OCI-LY1 (cell line): Measurements from ENCODE around the gene INPP5B.

Source experiments
- H2AFZ ChIP-seq: fragments of 200-600 bp; sonication (generic), shearing (Covaris generic); 2 replicates; pipeline ENCODE4 v1.6.0; 2014; ENCODE audit warnings: antibody characterized with exemption, mild to moderate bottlenecking, low read length
- H3F3A ChIP-seq: fragments of 200-600 bp; sonication (generic), shearing (Covaris generic); 2 replicates; pipeline ENCODE4 v1.6.0; 2014; ENCODE audit warnings: mild to moderate bottlenecking, antibody characterized with exemption, low read length, moderate library complexity; ENCODE audit not compliant: insufficient read depth
- H3K27ac ChIP-seq: fragments of 200-600 bp; sonication (generic); 2 replicates; pipeline ENCODE4 v1.5.1; 2014; ENCODE audit warnings: low read length, mixed run types, mild to moderate bottlenecking, low read depth; ENCODE audit not compliant: poor library complexity, severe bottlenecking
- H3K27me3 ChIP-seq: fragments of 200-600 bp; sonication (generic); 2 replicates; pipeline ENCODE4 v1.6.0; 2014; ENCODE audit warnings: antibody characterized with exemption, mild to moderate bottlenecking, low read length, moderate library complexity; ENCODE audit not compliant: insufficient read depth
- H3K36me3 ChIP-seq: fragments of 200-600 bp; sonication (generic); 2 replicates; pipeline ENCODE4 v1.6.1; 2014; ENCODE audit warnings: mild to moderate bottlenecking, antibody characterized with exemption, low read length, moderate library complexity, mixed read lengths; ENCODE audit not compliant: insufficient read depth
- H3K4me1 ChIP-seq: fragments of 200-600 bp; sonication (generic); 2 replicates; pipeline ENCODE4 v1.5.1; 2014; ENCODE audit warnings: mild to moderate bottlenecking, low read length, moderate library complexity; ENCODE audit not compliant: insufficient read depth, severe bottlenecking
- H3K4me2 ChIP-seq: fragments of 200-600 bp; sonication (generic), shearing (Covaris generic); 2 replicates; pipeline ENCODE4 v1.6.1; 2014; ENCODE audit warnings: low read length
- H3K4me3 ChIP-seq: fragments of 200-600 bp; sonication (generic); 2 replicates; pipeline ENCODE4 v1.5.1; 2014; ENCODE audit warnings: low read length, low read depth, mild to moderate bottlenecking, mixed read lengths; ENCODE audit not compliant: poor library complexity, severe bottlenecking
- H3K79me2 ChIP-seq: fragments of 200-600 bp; shearing (Covaris generic); 2 replicates; pipeline ENCODE4 v1.6.1; 2016; ENCODE audit warnings: mixed run types, low read length, mixed read lengths; ENCODE audit not compliant: insufficient read depth
- H3K9ac ChIP-seq: fragments of 200-600 bp; sonication (generic), shearing (Covaris generic); 2 replicates; pipeline ENCODE4 v1.6.1; 2014; ENCODE audit warnings: mild to moderate bottlenecking, low read length, mixed read lengths
- H3K9me2 ChIP-seq: fragments of 200-600 bp; sonication (generic), shearing (Covaris generic); 2 replicates; pipeline ENCODE4 v1.6.1; 2014; ENCODE audit warnings: low read depth, mild to moderate bottlenecking, low read length, mixed read lengths
- H3K9me3 ChIP-seq: fragments of 200-600 bp; shearing (Covaris generic); 2 replicates; pipeline ENCODE4 v1.6.1; 2014; ENCODE audit warnings: low read length, mixed read lengths
- H4K20me1 ChIP-seq: fragments of 200-600 bp; sonication (generic), shearing (Covaris generic); 2 replicates; pipeline ENCODE4 v1.6.0; 2016; ENCODE audit warnings: mild to moderate bottlenecking, low read length; ENCODE audit not compliant: insufficient read depth
- EZH2 ChIP-seq: fragments of 200-600 bp; sonication (generic), shearing (Covaris generic); IDR thresholded peaks from 2 replicates; pipeline ENCODE4 v1.8.0; 2017; ENCODE audit warnings: borderline replicate concordance, mixed run types, mild to moderate bottlenecking, antibody characterized with exemption, low read length, moderate library complexity, mixed read lengths
- TF ChIP-seq, protein P1 (sequence below): fragments of 200-600 bp; sonication (generic), shearing (Covaris generic); IDR thresholded peaks from 2 replicates; pipeline ENCODE4 v1.5.1; 2017; ENCODE audit warnings: mild to moderate bottlenecking, antibody characterized with exemption, low read length, moderate library complexity, mixed read lengths

The INPP5B gene

DNA sequence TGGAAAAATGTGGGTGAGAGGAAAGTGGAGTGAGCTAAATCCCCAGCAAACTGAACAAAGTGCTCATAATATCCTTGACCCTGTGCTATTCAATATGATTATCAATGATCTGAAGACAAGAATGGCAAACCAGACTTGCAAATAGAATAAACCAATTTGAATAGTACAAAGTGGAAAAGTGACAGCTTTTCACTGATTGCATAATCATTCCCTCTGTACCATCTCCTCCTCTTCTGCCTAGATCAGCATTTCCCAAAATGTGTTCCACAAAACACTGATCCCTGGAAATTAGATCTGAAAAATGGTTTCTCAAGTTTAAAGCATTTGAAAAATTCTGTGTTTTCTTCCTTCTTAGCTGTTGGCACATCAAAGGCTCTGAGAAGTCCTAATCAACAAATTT lies 95.6 kb downstream of the INPP5B start:
- peaks cover 11% of the 10 kb centered on the region for H3K4me1 ChIP-seq
- no peak overlapping the region for H3K9ac ChIP-seq
- H3K27me3 ChIP-seq, result no peaks in the 10 kb centered on the region
- TF ChIP-seq, protein P1, sequence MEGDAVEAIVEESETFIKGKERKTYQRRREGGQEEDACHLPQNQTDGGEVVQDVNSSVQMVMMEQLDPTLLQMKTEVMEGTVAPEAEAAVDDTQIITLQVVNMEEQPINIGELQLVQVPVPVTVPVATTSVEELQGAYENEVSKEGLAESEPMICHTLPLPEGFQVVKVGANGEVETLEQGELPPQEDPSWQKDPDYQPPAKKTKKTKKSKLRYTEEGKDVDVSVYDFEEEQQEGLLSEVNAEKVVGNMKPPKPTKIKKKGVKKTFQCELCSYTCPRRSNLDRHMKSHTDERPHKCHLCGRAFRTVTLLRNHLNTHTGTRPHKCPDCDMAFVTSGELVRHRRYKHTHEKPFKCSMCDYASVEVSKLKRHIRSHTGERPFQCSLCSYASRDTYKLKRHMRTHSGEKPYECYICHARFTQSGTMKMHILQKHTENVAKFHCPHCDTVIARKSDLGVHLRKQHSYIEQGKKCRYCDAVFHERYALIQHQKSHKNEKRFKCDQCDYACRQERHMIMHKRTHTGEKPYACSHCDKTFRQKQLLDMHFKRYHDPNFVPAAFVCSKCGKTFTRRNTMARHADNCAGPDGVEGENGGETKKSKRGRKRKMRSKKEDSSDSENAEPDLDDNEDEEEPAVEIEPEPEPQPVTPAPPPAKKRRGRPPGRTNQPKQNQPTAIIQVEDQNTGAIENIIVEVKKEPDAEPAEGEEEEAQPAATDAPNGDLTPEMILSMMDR, result no peak
- no peak for TF ChIP-seq EZH2
- H3K4me2 ChIP-seq, result no peak overlapping the region
- no peak overlapping the region for H3K4me3 ChIP-seq
- H3K79me2 ChIP-seq, result peaks cover 12% of the 10 kb centered on the region
- no peaks in the 10 kb centered on the region for H3F3A ChIP-seq
- H3K9me2 ChIP-seq, result no peaks in the 10 kb centered on the region
- no peak overlapping the region for H2AFZ ChIP-seq
- H3K36me3 ChIP-seq, result peaks cover 38% of the 10 kb centered on the region; the same call in 1 of the 2 replicates
- H3K9me3 ChIP-seq, result no peaks in the 10 kb centered on the region
- H3K27ac ChIP-seq, result no peak overlapping the region
- H4K20me1 ChIP-seq, result no peaks in the 10 kb centered on the region

DNA sequence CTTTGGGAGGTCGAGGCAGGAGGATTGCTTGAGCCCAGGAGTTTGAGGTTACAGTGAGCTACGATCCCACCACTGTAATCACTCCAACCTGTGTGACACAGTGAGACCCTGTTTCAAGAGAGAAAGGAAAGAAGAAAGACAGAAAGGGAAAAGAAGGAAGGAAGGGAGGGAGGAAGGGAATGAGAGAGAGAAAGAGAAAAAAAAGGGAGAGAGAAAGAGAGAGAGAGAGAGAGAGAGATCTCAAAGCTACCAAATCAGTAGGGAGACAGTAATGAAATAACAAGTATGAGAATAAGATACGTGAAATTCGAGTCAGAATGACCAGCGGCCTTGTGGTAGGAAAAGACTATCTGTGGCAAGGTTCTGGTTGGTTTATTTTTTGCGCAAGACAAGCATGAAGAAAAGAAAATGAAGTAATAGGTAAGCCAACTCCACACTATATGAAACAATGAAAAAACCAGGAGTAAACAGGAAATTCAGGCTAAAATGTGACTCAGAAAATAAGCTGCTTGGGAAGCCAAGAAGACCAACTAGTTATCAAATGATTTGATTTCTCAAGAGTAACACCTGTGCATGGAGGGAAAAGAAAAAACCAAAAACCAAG lies 96.4 kb downstream of the INPP5B start:
- Histone ChIP-seq H3K9me3 (no peaks in the 10 kb centered on the region), H3K4me1 (peaks cover 11% of the 10 kb centered on the region), H3K36me3 (peaks cover 41% of the 10 kb centered on the region; the same call in 1 of the 2 replicates)

DNA sequence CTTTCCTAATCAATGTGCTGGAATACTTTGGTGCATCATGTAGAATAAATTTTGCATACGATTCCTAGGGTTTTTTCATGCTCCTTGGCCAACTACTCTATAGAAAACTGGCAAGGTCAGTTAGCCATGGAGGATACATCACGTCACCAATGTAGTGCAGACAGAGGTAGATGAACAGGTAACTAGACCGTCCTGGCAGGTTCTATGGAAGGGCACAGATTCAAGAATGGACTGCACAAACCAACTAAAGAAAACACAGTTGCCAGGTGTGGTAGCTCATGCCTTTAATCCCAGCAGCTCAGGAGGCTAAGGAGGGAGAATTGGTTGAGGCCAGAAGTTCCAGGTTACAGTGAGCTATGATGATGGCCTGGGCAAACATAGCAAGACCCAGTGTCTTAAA lies 97.4 kb downstream of the INPP5B start:
- H3K36me3 ChIP-seq, result peaks cover 32% of the 10 kb centered on the region; the same call in 1 of the 2 replicates

More for the DNA sequence above, 96.4 kb downstream of the INPP5B start:
- peaks cover 12% of the 10 kb centered on the region for H3K79me2 ChIP-seq
- H4K20me1 ChIP-seq, result no peaks in the 10 kb centered on the region
- no peaks in the 10 kb centered on the region for H3F3A ChIP-seq
- no peak overlapping the region for H2AFZ ChIP-seq
- no peak overlapping the region for H3K4me3 ChIP-seq
- H3K4me2 ChIP-seq, result no peak overlapping the region
- no peaks in the 10 kb centered on the region for H3K27me3 ChIP-seq
- TF ChIP-seq, protein P1, result no peak
- TF ChIP-seq EZH2, result no peak
- H3K27ac ChIP-seq, result no peak overlapping the region
- no peak overlapping the region for H3K9ac ChIP-seq
- no peaks in the 10 kb centered on the region for H3K9me2 ChIP-seq

More for the DNA sequence above, 97.4 kb downstream of the INPP5B start:
- H3K79me2 ChIP-seq, result peaks cover 12% of the 10 kb centered on the region
- no peak overlapping the region for H3K9ac ChIP-seq
- H2AFZ ChIP-seq, result no peak overlapping the region
- H3K4me2 ChIP-seq, result no peak overlapping the region
- H3K27ac ChIP-seq, result no peak overlapping the region
- no peaks in the 10 kb centered on the region for H3K9me2 ChIP-seq
- H3K4me1 ChIP-seq, result peaks cover 11% of the 10 kb centered on the region
- TF ChIP-seq, protein P1, result no peak
- no peak for TF ChIP-seq EZH2
- no peaks in the 10 kb centered on the region for H3K9me3 ChIP-seq
- H3K4me3 ChIP-seq, result no peak overlapping the region
- H4K20me1 ChIP-seq, result no peaks in the 10 kb centered on the region
- no peaks in the 10 kb centered on the region for H3F3A ChIP-seq
- H3K27me3 ChIP-seq, result no peaks in the 10 kb centered on the region
